GM23338 (cell line): ENCODE results near the gene ZCCHC4. TPM values are rescaled to one million over a fixed set of nuclear protein-coding genes. Genes with fewer than 3 reads are reported as not detected.

ENCODE experiments used
- ATAC-seq: fragments of 200-7000 bp; cut with Tn5 transposase; 3 replicates; pipeline ENCODE4 v1.9.1; 2020
- DNase-seq: peaks from one replicate; pipeline ENCODE4 v3.0.0-alpha.2; 2015; ENCODE audit warnings: low spot score
- H2AFZ ChIP-seq: fragments of 200-600 bp; sonication (generic); 2 replicates; pipeline ENCODE4 v1.8.0; 2016; ENCODE audit warnings: antibody characterized with exemption, mild to moderate bottlenecking, moderate library complexity
- H3F3A ChIP-seq: fragments of 200-600 bp; sonication (generic); replicated peaks from 2 replicates; pipeline ENCODE4 v1.8.0; 2017; ENCODE audit warnings: antibody characterized with exemption, mixed run types, low read depth
- H3K27ac ChIP-seq: fragments of 200-600 bp; sonication (generic); 2 replicates; pipeline ENCODE4 v1.6.1; 2016; ENCODE audit warnings: low read depth
- H3K27me3 ChIP-seq: fragments of 200-600 bp; sonication (generic); 2 replicates; pipeline ENCODE4 v1.8.0; 2016; ENCODE audit warnings: mild to moderate bottlenecking, mixed run types, moderate library complexity; ENCODE audit not compliant: insufficient read depth
- H3K36me3 ChIP-seq: fragments of 200-600 bp; sonication (generic); 2 replicates; pipeline ENCODE4 v1.8.0; 2016; ENCODE audit warnings: mild to moderate bottlenecking; ENCODE audit not compliant: insufficient read depth
- H3K4me1 ChIP-seq: fragments of 200-600 bp; sonication (generic); 2 replicates; pipeline ENCODE4 v1.8.0; 2016; ENCODE audit warnings: mild to moderate bottlenecking, moderate library complexity; ENCODE audit not compliant: insufficient read depth
- H3K4me2 ChIP-seq: fragments of 200-600 bp; sonication (generic); 2 replicates; pipeline ENCODE4 v1.7.1; 2017; ENCODE audit warnings: mixed run types
- H3K4me3 ChIP-seq: fragments of 200-600 bp; sonication (generic); 2 replicates; pipeline ENCODE4 v1.6.1; 2016; ENCODE audit warnings: mixed run types
- H3K79me2 ChIP-seq: fragments of 200-600 bp; sonication (generic); replicated peaks from 2 replicates; pipeline ENCODE4 v1.8.0; 2017; ENCODE audit warnings: mild to moderate bottlenecking; ENCODE audit not compliant: insufficient read depth
- H3K9me2 ChIP-seq: fragments of 200-600 bp; sonication (generic); 2 replicates; pipeline ENCODE4 v1.8.0; 2017; ENCODE audit not compliant: insufficient read depth
- H4K20me1 ChIP-seq: fragments of 200-600 bp; sonication (generic); replicated peaks from 2 replicates; pipeline ENCODE4 v1.8.0; 2017; ENCODE audit warnings: mild to moderate bottlenecking; ENCODE audit not compliant: insufficient read depth
- H3K27ac Mint-ChIP-seq: 2 replicates; pipeline ENCODE4 v1.8.0; 2020; ENCODE audit warnings: inconsistent platforms, mild to moderate bottlenecking, moderate library complexity, mixed read lengths
- H3K27me3 Mint-ChIP-seq: 3 replicates; pipeline ENCODE4 v1.8.0; 2022; ENCODE audit warnings: low read depth, mild to moderate bottlenecking, moderate library complexity, mixed read lengths, inconsistent platforms; ENCODE audit not compliant: insufficient read depth, poor library complexity
- H3K36me3 Mint-ChIP-seq: 3 replicates; pipeline ENCODE4 v1.8.0; 2021; ENCODE audit warnings: low read depth, mild to moderate bottlenecking, inconsistent platforms, moderate library complexity, mixed read lengths
- H3K4me1 Mint-ChIP-seq: 3 replicates; pipeline ENCODE4 v1.8.0; 2020; ENCODE audit warnings: mild to moderate bottlenecking, inconsistent platforms, mixed read lengths
- H3K4me3 Mint-ChIP-seq: 3 replicates; pipeline ENCODE4 v1.8.0; 2021; ENCODE audit warnings: moderate library complexity, mild to moderate bottlenecking, inconsistent platforms, mixed read lengths
- H3K9me3 Mint-ChIP-seq: 3 replicates; pipeline ENCODE4 v1.8.0; 2020; ENCODE audit warnings: moderate library complexity, mild to moderate bottlenecking, inconsistent platforms, mixed read lengths
- NANOG ChIP-seq: IDR thresholded peaks from 2 replicates; pipeline ENCODE4 v1.6.1; 2016; ENCODE audit warnings: antibody characterized with exemption, borderline replicate concordance
- polyA plus RNA-seq: library from polyadenylated mRNA; unstranded; fragments of >200 nt; fragmentation: Nextera tagmentation; extraction: Ambion mirVana; gene quantifications from 2 replicates; pipeline ENCODE4 v1.2.1, GENCODE V29; 2016
- total RNA-seq: library from RNA; depleted of rRNA; stranded (reverse); fragments of >200 nt; shearing (Covaris generic); gene quantifications from 2 replicates; pipeline ENCODE4 v1.2.3, GENCODE V29; 2014
- TF ChIP-seq, protein P1 (sequence below): fragments of 250-450 bp; sonication (Bioruptor Pico); IDR thresholded peaks from 2 replicates; pipeline ENCODE4 v1.5.0; 2020; ENCODE audit warnings: mild to moderate bottlenecking, moderate library complexity
- TF ChIP-seq, protein P2 (sequence below), 2 experiments: fragments of 200-600 bp in 1 of 2; sonication (generic) in 1 of 2; conservative IDR thresholded peaks; 2 replicates each; pipeline versions ENCODE4 v1.5.1 to v1.6.1; 2016 to 2017; ENCODE audit warnings: antibody characterized with exemption in 2 of 2, low read depth in 2 of 2, mild to moderate bottlenecking in 2 of 2, moderate library complexity in 1 of 2

The ZCCHC4 gene
- total and polyA plus RNA-seq, 2 experiments from 2014 or later = 11.3 to 17.9 TPM

DNA sequence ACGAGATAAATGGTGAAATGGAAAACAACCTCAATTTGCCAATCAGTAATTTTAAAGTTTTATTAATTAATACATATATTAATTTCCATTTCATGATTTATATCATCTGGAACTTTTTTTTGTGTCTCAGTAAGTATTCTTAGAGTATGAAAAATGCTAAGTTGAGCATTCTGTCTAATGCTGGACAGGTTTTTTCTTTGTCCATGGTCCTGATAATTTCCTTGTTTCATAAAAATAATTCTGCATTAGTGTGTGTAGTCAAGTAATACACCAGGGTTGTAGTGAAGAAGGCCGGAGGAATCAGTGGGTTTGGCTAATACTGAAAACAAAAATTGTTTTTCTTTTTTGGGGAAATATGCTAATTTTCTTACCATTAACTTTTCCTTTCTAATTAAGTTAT lies 74.4 kb downstream of the ZCCHC4 start (continued):
- TF ChIP-seq, protein P1, sequence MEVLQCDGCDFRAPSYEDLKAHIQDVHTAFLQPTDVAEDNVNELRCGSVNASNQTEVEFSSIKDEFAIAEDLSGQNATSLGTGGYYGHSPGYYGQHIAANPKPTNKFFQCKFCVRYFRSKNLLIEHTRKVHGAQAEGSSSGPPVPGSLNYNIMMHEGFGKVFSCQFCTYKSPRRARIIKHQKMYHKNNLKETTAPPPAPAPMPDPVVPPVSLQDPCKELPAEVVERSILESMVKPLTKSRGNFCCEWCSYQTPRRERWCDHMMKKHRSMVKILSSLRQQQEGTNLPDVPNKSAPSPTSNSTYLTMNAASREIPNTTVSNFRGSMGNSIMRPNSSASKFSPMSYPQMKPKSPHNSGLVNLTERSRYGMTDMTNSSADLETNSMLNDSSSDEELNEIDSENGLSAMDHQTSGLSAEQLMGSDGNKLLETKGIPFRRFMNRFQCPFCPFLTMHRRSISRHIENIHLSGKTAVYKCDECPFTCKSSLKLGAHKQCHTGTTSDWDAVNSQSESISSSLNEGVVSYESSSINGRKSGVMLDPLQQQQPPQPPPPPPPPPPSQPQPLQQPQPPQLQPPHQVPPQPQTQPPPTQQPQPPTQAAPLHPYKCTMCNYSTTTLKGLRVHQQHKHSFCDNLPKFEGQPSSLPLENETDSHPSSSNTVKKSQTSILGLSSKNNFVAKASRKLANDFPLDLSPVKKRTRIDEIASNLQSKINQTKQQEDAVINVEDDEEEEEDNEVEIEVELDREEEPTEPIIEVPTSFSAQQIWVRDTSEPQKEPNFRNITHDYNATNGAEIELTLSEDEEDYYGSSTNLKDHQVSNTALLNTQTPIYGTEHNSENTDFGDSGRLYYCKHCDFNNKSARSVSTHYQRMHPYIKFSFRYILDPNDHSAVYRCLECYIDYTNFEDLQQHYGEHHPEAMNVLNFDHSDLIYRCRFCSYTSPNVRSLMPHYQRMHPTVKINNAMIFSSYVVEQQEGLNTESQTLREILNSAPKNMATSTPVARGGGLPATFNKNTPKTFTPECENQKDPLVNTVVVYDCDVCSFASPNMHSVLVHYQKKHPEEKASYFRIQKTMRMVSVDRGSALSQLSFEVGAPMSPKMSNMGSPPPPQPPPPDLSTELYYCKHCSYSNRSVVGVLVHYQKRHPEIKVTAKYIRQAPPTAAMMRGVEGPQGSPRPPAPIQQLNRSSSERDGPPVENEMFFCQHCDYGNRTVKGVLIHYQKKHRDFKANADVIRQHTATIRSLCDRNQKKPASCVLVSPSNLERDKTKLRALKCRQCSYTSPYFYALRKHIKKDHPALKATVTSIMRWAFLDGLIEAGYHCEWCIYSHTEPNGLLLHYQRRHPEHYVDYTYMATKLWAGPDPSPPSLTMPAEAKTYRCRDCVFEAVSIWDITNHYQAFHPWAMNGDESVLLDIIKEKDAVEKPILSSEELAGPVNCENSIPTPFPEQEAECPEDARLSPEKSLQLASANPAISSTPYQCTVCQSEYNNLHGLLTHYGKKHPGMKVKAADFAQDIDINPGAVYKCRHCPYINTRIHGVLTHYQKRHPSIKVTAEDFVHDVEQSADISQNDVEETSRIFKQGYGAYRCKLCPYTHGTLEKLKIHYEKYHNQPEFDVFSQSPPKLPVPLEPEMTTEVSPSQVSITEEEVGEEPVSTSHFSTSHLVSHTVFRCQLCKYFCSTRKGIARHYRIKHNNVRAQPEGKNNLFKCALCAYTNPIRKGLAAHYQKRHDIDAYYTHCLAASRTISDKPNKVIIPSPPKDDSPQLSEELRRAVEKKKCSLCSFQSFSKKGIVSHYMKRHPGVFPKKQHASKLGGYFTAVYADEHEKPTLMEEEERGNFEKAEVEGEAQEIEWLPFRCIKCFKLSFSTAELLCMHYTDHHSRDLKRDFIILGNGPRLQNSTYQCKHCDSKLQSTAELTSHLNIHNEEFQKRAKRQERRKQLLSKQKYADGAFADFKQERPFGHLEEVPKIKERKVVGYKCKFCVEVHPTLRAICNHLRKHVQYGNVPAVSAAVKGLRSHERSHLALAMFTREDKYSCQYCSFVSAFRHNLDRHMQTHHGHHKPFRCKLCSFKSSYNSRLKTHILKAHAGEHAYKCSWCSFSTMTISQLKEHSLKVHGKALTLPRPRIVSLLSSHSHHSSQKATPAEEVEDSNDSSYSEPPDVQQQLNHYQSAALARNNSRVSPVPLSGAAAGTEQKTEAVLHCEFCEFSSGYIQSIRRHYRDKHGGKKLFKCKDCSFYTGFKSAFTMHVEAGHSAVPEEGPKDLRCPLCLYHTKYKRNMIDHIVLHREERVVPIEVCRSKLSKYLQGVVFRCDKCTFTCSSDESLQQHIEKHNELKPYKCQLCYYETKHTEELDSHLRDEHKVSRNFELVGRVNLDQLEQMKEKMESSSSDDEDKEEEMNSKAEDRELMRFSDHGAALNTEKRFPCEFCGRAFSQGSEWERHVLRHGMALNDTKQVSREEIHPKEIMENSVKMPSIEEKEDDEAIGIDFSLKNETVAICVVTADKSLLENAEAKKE (CRISPR knock-in tag) = no peak

DNA sequence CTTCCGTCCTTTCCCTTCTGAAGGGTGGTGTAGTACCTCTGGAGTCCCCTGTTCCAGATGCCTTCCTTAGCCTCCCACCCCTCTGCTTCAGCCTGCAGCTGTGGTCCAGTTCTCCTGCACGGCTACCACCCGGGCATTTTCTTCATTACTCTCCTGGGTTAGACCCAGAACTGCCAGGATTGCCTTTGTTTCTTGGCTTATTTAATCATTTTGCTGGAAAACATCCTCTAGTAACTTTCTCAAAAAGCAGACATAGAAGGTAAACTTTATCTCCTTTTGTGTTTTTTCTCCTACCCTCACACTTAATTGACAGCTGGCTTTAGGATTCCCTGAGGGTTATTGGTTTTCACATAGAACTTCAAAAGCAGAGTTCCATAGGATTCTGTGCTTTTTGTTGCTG lies 84.7 kb downstream of the ZCCHC4 start:
- no peak for DNase-seq
- ATAC-seq = no peak
- H3K4me1 Mint-ChIP-seq = no peaks in the 10 kb centered on the region
- H3K27me3 ChIP-seq = no peaks in the 10 kb centered on the region
- H4K20me1 ChIP-seq = 0 out of 2 replicates have a peak, but pooled peaks cover 8% of the 10 kb centered on the region
- H3K4me2 ChIP-seq = no peak overlapping the region
- no peak overlapping the region for H2AFZ ChIP-seq
- no peak overlapping the region for H3K27ac Mint-ChIP-seq
- H3K4me3 Mint-ChIP-seq = no peak overlapping the region
- H3K9me3 Mint-ChIP-seq = no peaks in the 10 kb centered on the region; the same call in 2 of the 3 replicates
- H3K4me1 ChIP-seq = no peaks in the 10 kb centered on the region
- peaks cover 46% of the 10 kb centered on the region for H3K36me3 ChIP-seq
- peaks cover 3% of the 10 kb centered on the region for H3K27me3 Mint-ChIP-seq
- TF ChIP-seq, protein P2, sequence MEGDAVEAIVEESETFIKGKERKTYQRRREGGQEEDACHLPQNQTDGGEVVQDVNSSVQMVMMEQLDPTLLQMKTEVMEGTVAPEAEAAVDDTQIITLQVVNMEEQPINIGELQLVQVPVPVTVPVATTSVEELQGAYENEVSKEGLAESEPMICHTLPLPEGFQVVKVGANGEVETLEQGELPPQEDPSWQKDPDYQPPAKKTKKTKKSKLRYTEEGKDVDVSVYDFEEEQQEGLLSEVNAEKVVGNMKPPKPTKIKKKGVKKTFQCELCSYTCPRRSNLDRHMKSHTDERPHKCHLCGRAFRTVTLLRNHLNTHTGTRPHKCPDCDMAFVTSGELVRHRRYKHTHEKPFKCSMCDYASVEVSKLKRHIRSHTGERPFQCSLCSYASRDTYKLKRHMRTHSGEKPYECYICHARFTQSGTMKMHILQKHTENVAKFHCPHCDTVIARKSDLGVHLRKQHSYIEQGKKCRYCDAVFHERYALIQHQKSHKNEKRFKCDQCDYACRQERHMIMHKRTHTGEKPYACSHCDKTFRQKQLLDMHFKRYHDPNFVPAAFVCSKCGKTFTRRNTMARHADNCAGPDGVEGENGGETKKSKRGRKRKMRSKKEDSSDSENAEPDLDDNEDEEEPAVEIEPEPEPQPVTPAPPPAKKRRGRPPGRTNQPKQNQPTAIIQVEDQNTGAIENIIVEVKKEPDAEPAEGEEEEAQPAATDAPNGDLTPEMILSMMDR (conservative IDR thresholded peaks at IDR 0.05; ENCODE audit: low read depth in 2 of 2) = no peak
- TF ChIP-seq NANOG = no peak
- no peak overlapping the region for H3K27ac ChIP-seq
- peaks cover 64% of the 10 kb centered on the region for H3K36me3 Mint-ChIP-seq
- H3F3A ChIP-seq = no peaks in the 10 kb centered on the region
- H3K9me2 ChIP-seq = no peaks in the 10 kb centered on the region
- no peak overlapping the region for H3K4me3 ChIP-seq
- H3K79me2 ChIP-seq = no peaks in the 10 kb centered on the region
